NCI-H345 treated with DMSO at 0.1 percent for 48 hours (cell line): ENCODE measurements around the gene DNAH10.
A peak's percentile ranks its signal among the peaks of the same experiment; 100 is the strongest.

Experiments used
- DNase-seq: peaks from one replicate; lab custom pipeline; 2025; ENCODE audit not compliant: unreplicated experiment; lab: John Stamatoyannopoulos, UW

DNAH10 gene, protein sequence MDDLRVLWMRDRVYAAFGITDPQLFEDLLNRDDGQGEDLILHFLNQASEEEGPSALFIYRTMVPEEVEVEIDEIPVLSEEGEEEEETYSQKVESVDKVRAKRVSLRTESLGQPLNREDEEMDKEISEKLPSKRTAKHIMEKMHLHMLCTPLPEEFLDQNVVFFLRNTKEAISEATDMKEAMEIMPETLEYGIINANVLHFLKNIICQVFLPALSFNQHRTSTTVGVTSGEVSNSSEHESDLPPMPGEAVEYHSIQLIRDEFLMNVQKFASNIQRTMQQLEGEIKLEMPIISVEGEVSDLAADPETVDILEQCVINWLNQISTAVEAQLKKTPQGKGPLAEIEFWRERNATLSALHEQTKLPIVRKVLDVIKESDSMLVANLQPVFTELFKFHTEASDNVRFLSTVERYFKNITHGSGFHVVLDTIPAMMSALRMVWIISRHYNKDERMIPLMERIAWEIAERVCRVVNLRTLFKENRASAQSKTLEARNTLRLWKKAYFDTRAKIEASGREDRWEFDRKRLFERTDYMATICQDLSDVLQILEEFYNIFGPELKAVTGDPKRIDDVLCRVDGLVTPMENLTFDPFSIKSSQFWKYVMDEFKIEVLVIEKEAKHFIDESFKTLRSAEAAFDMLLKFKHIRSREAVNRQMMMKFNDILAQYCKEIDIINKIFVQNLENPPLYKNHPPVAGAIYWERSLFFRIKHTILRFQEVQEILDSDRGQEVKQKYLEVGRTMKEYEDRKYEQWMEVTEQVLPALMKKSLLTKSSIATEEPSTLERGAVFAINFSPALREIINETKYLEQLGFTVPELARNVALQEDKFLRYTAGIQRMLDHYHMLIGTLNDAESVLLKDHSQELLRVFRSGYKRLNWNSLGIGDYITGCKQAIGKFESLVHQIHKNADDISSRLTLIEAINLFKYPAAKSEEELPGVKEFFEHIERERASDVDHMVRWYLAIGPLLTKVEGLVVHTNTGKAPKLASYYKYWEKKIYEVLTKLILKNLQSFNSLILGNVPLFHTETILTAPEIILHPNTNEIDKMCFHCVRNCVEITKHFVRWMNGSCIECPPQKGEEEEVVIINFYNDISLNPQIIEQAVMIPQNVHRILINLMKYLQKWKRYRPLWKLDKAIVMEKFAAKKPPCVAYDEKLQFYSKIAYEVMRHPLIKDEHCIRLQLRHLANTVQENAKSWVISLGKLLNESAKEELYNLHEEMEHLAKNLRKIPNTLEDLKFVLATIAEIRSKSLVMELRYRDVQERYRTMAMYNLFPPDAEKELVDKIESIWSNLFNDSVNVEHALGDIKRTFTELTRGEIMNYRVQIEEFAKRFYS (N-terminal part only)

GRCh38 chr12:123761841-123762714 is at the start of gene DNAH10:
TSS of gene DNAH10 (plus strand) at chr12:123762301. CDS start at chr12:123762337, 36 bp downstream.
- DNase-seq, result peak; percentile 6

- DNase-seq, result peak; percentile 9
Observed at GRCh38 chr12:123712780-123713319, 49.3 kb upstream of the DNAH10 start.

DNA sequence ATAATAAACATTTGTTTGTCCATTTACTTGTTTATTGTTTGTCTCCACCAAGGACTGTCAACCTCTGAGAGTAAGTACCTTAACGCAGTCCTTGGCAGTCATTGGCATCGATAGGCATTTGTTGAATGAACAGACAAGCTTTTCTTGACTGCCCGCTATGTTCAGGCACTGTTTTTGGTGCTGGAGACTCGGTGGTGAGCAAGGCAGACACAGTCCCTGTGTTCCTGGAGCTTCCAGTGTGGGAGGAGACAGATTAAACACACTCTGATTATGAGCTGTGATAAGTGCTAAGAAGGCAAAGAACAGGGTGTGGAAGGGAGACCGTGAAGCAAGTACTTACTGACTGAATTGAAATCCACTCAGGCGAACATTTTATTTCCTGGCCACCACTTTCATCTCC is 48.7 kb upstream of the DNAH10 start:
- no peak for DNase-seq

DNA sequence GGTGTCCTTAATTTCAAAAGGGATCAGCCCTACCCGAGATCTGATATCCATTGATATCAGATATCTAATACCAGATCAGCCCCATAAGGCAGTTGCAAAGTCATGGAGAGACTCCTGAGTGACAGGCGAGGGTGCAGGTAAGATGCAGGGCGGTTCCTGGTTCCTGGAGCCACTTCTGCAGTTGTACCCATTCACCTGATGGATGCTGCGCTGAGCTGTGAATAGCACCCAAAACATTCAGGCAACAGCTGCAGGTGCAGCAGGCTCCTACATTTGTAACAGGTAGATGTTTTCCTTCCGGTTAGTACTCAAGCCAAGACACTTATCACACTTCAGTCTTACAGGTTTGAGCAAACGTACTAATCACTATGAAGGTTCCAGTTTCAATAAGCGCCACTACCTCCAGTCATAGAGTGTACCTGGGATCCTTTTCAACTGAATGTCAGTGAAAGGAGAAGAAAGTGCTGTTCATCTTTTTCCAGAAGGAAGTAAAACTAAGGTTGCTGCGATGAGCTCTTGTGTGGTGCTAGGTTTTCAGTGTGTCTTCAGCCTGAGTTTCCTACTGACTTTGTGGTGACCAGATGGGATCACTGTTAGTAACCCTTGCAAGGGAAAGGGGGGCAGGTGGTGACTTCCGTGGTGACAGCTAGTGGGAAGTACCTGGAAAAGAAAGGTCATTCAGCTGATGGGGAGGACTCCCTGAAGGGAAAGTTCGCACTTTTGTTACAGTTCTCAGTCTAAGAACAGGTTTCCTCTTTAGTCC is 48.1 kb upstream of the DNAH10 start:
- no peak for DNase-seq

- DNase-seq, result no peak
Observed at GRCh38 chr12:123715195-123715594, 46.9 kb upstream of the DNAH10 start.

GRCh38 chr12:123717350-123717749 is 44.8 kb upstream of the DNAH10 start:
- DNase-seq, result no peak

GRCh38 chr12:123720141-123720814 is 41.8 kb upstream of the DNAH10 start:
- no peak for DNase-seq

DNA sequence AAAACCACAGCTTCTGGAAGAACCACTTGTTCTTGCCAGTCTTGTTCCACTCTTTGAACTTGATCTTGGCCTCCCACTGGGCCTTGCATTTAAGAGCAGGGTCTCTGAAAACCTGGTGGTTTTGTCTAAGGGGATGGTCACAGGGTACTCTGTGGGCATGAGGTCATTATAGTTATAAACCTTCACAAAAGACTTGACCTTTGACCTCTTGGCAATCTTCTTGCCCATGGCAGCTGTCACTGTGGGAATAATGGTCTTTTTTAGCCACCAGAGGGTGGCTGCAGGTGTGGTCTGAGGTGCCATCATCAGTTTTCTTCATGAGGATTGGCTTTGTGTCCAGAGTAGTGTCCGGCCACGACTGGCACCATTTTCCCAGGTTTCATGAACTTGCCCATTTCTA is 40.9 kb upstream of the DNAH10 start:
- no peak for DNase-seq

DNA sequence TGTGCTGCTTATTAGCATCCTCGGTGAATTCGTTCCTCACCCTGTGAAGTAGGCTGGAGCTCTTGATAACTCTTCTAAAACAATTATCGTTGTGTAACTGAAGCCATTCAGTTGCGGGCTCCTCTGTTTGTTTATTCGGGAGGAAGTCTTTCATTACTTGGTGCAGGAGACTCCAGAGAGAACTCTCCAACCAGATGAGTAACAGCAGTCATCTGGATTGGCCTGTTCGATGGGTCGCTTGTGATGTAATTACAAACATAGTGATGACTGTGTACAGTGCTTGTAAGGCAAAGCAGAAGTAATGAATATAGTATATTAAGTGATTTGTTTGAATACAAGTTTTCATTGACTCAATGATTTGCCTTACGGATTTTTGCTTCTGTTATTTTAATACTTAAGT is 39.1 kb upstream of the DNAH10 start:
- no peak for DNase-seq

GRCh38 chr12:123723765-123724164 is 38.3 kb upstream of the DNAH10 start:
- DNase-seq, result no peak

- DNase-seq, result no peak
Observed at GRCh38 chr12:123726244-123726643, 35.9 kb upstream of the DNAH10 start.

DNA sequence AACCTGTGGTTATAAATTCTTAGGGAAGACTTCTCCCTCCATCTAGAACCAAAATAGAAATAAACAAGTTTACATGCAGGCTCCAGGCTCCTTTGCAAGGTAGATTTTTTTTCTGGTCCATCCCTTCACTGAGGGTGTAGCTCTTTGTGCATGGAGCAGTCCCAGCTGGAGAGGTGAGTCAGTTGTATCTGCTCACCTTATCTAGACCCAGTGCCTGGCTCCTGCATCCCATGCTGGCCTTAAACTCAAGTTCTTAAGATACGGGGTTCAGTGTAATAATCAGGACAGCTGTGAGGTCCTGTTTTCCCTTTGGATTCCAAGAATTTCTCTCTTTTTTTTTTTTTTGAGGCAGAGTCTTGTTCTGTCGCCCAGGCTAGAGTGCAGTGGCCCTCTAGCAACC is 35.1 kb upstream of the DNAH10 start:
- no peak for DNase-seq

DNA sequence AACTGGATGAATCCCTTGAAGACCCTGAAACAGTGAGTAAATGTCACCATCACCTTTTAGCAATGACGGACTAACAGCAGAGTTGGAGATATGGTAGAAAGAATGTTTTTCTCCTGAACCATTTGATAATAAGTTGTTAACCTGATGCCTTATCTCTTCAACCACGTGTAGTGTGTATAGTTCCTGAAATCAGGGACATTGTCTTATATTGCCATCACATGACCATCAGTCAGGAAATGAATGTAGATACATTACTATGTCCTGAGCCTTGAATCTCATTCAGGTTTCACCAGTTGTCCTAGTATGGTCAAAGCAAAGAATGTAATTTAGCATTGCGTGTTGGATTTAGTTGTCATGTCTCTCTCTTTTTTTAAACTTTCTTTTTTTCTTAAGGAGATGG is 34.2 kb upstream of the DNAH10 start:
- no peak for DNase-seq

DNA sequence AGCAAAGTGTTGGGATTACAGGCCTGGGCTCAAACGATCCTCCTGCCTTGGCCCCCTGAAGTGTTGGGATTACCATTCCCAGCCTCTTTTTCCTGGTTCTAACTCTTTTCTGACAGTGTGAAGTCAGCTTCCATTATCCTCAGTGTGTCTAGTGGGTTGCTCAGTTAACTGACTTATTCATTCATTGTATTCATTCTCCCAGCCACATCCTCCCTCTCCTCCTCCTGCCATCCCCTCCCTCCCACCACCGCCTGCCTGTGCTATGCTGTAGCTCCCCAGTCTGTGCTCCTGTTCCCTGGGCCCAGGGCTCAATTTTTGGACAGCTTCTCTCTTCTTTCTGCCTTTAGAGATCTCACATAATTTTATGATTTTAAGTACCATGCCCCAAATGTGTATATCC is 30.5 kb upstream of the DNAH10 start:
- DNase-seq, result no peak

GRCh38 chr12:123732251-123732650 is 29.9 kb upstream of the DNAH10 start:
- DNase-seq, result no peak

GRCh38 chr12:123733229-123733628 is 28.9 kb upstream of the DNAH10 start:
- no peak for DNase-seq

GRCh38 chr12:123734268-123734667 is 27.8 kb upstream of the DNAH10 start:
- no peak for DNase-seq

DNA sequence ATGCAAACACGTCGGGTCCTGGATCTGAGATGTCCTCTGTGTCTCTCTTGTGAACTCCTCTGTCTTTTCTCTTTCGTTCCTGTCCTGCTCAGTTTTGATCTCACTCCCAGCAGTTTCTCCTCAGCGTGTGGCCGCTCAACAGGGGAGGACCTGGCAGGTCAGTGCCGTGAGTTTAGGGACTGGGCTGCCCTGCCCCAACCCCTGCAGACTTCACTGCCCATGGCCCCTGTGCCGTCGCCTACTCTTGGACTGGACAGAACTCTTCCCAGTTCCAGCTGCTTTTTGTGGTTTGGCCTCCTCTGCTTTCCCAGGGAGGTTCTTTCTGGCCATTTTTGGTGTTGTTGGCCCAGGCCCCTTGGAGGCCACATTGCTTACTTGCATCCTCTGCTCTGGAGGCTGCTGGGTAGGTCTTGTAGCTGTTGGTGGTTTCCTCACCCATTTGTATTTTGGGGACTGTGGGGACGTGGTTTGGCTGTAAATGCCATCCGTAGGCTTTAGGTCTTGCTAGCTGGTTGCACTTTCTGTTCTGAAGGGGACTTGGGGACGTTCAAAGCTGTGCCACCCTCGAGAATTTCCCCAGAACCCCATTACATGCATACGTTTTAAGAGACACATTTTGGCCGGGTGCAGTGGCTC is 20.0 kb upstream of the DNAH10 start:
- DNase-seq, result no peak
